ENCODE measurements around the gene LDLRAD1. TPM values are rescaled to one million over a fixed set of nuclear protein-coding genes. Genes with fewer than 3 reads are reported as not detected.
A peak's percentile ranks its signal among the peaks of the same experiment; 100 is the strongest.
"Not testable (repeated sequence)": the region's sequence is repeated elsewhere in the genome, so short reads cannot be mapped to it uniquely, and the experiment has no call there.

The LDLRAD1 gene
- total RNA-seq, 2 donors from 2014 or later = not detected

- peaks cover 30% of the 10 kb centered on the region for H3K36me3 Mint-ChIP-seq (ENCODE audit: low read depth)
- H3K9me3 Mint-ChIP-seq = no peaks in the 10 kb centered on the region
- Histone ChIP-seq H3K27ac (ENCODE audit: low read depth, low read length) (no peak overlapping the region), H3K27me3 (ENCODE audit: control insufficient read depth, insufficient read depth, low read length, poor library complexity, severe bottlenecking) (no peaks in the 10 kb centered on the region), H3K9me3 (ENCODE audit: control insufficient read depth, low read length) (no peaks in the 10 kb centered on the region), H3K9ac (ENCODE audit: extremely low read depth, low read length, poor library complexity, severe bottlenecking) (no peak overlapping the region), H3K4me3 (ENCODE audit: low read length) (no peak overlapping the region), H3K36me3 (ENCODE audit: control insufficient read depth, insufficient read depth, low read length) (peaks cover 55% of the 10 kb centered on the region), H3K4me1 (ENCODE audit: control insufficient read depth, insufficient read depth, low read length) (no peaks in the 10 kb centered on the region)
- H3K27me3 Mint-ChIP-seq (ENCODE audit: insufficient read depth) = no peaks in the 10 kb centered on the region
- DNase-seq = no peak
- peaks cover 3% of the 10 kb centered on the region for H3K4me1 Mint-ChIP-seq
- no peak overlapping the region for H3K4me3 Mint-ChIP-seq
- TF ChIP-seq CTCF (conservative IDR thresholded peaks at IDR 0.05) = no peak
- H3K27ac Mint-ChIP-seq = no peak overlapping the region
Measured at GRCh38 chr1:54037476-54037875, 19.5 kb upstream of the LDLRAD1 start.

GRCh38 chr1:54028306-54029251, 10.6 kb upstream of the LDLRAD1 start:
- no peak for TF ChIP-seq CTCF (conservative IDR thresholded peaks at IDR 0.05)
- no peak for DNase-seq
- peaks cover 5% of the 10 kb centered on the region for H3K9me3 Mint-ChIP-seq
- Histone ChIP-seq H3K27me3 (ENCODE audit: control insufficient read depth, insufficient read depth, low read length, poor library complexity, severe bottlenecking) (no peaks in the 10 kb centered on the region), H3K27ac (ENCODE audit: low read depth, low read length) (no peak overlapping the region), H3K9me3 (ENCODE audit: control insufficient read depth, low read length) (no peaks in the 10 kb centered on the region), H3K4me3 (ENCODE audit: low read length) (no peak overlapping the region), H3K4me1 (ENCODE audit: control insufficient read depth, insufficient read depth, low read length) (peaks cover 6% of the 10 kb centered on the region), H3K36me3 (ENCODE audit: control insufficient read depth, insufficient read depth, low read length) (peaks cover 8% of the 10 kb centered on the region), H3K9ac (ENCODE audit: extremely low read depth, low read length, poor library complexity, severe bottlenecking) (no peak overlapping the region)
- H3K27ac Mint-ChIP-seq = peak overlapping the region; percentile 10
- H3K4me1 Mint-ChIP-seq = peaks cover 19% of the 10 kb centered on the region
- peaks cover 22% of the 10 kb centered on the region for H3K36me3 Mint-ChIP-seq (ENCODE audit: low read depth)
- no peaks in the 10 kb centered on the region for H3K27me3 Mint-ChIP-seq (ENCODE audit: insufficient read depth)
- 77 to 88% methylated on average over 3 of the region's 3 CpGs for WGBS, 2 experiments (ENCODE audit: insufficient coverage in 1 of 2, insufficient read length in 1 of 2)
- no peak overlapping the region for H3K4me3 Mint-ChIP-seq

- Mint-ChIP-seq H3K4me3 (no peak overlapping the region), H3K27me3 (ENCODE audit: insufficient read depth) (no peaks in the 10 kb centered on the region), H3K27ac (no peak overlapping the region), H3K4me1 (peaks cover 19% of the 10 kb centered on the region), H3K36me3 (ENCODE audit: low read depth) (peaks cover 22% of the 10 kb centered on the region), H3K9me3 (peaks cover 5% of the 10 kb centered on the region)
- TF ChIP-seq CTCF (conservative IDR thresholded peaks at IDR 0.05) = no peak
- H3K4me3 ChIP-seq (ENCODE audit: low read length) = no peak overlapping the region
- no peaks in the 10 kb centered on the region for H3K27me3 ChIP-seq (ENCODE audit: control insufficient read depth, insufficient read depth, low read length, poor library complexity, severe bottlenecking)
- H3K27ac ChIP-seq (ENCODE audit: low read depth, low read length) = no peak overlapping the region
- no peaks in the 10 kb centered on the region for H3K9me3 ChIP-seq (ENCODE audit: control insufficient read depth, low read length)
- 89% methylated on average over 4 to 5 of the region's 5 CpGs for WGBS, 2 experiments (ENCODE audit: insufficient coverage in 1 of 2, insufficient read length in 1 of 2)
- H3K36me3 ChIP-seq (ENCODE audit: control insufficient read depth, insufficient read depth, low read length) = peaks cover 8% of the 10 kb centered on the region
- no peak for DNase-seq
- no peak overlapping the region for H3K9ac ChIP-seq (ENCODE audit: extremely low read depth, low read length, poor library complexity, severe bottlenecking)
- peaks cover 6% of the 10 kb centered on the region for H3K4me1 ChIP-seq (ENCODE audit: control insufficient read depth, insufficient read depth, low read length)
Measured at GRCh38 chr1:54027848-54028247, 9.9 kb upstream of the LDLRAD1 start.

GRCh38 chr1:54024811-54025210, 6.8 kb upstream of the LDLRAD1 start:
- H3K36me3 ChIP-seq (ENCODE audit: control insufficient read depth, insufficient read depth, low read length); H3K9me3 Mint-ChIP-seq; H3K9ac ChIP-seq (ENCODE audit: extremely low read depth, low read length, poor library complexity, severe bottlenecking); H3K27me3 Mint-ChIP-seq (ENCODE audit: insufficient read depth); H3K4me3 Mint-ChIP-seq; H3K27me3 ChIP-seq (ENCODE audit: control insufficient read depth, insufficient read depth, low read length, poor library complexity, severe bottlenecking); H3K9me3 ChIP-seq (ENCODE audit: control insufficient read depth, low read length); H3K4me3 ChIP-seq (ENCODE audit: low read length); H3K27ac Mint-ChIP-seq; H3K4me1 ChIP-seq (ENCODE audit: control insufficient read depth, insufficient read depth, low read length); DNase-seq; H3K27ac ChIP-seq (ENCODE audit: low read depth, low read length); H3K36me3 Mint-ChIP-seq (ENCODE audit: low read depth): not testable (repeated sequence)
- H3K4me1 Mint-ChIP-seq = peaks cover 22% of the 10 kb centered on the region
- 89% methylated on average over 1 of the region's 1 CpG; no CpG with 5 or more reads in 1 of the 2 experiments for WGBS, 2 experiments (ENCODE audit: insufficient coverage in 1 of 2, insufficient read length in 1 of 2)
